ENCODE measurements around the gene RNF214. TPM values are rescaled to one million over a fixed set of nuclear protein-coding genes. Genes with fewer than 3 reads are reported as not detected.
"Not testable (repeated sequence)": the region's sequence is repeated elsewhere in the genome, so short reads cannot be mapped to it uniquely, and the experiment has no call there.

The RNF214 gene
- total RNA-seq, 1 experiment from 2014 or later: 28.1 TPM

GRCh38 chr11:117258576-117258975 lies 26.1 kb downstream of the RNF214 start:
- H4K20me1 ChIP-seq (ENCODE audit: insufficient read depth): no peaks in the 10 kb centered on the region
- H3F3A ChIP-seq (ENCODE audit: insufficient read depth, low read depth): no peaks in the 10 kb centered on the region
- no peak for DNase-seq
- POLR2A ChIA-PET (ENCODE audit: unreplicated experiment): no interaction called here
- intact Hi-C loops (cut with micrococcal nuclease; ENCODE audit: unreplicated experiment): no loop called here
- BruUV-seq (replicated peaks): no TSS peak
- H3K79me2 ChIP-seq (ENCODE audit: low read depth): no peaks in the 10 kb centered on the region
- no peak overlapping the region for H3K27ac ChIP-seq
- H3K4me1 ChIP-seq (replicated peaks; ENCODE audit: insufficient read depth): no peaks in the 10 kb centered on the region
- CTCF ChIA-PET: no interaction called here
- no peaks in the 10 kb centered on the region for H3K27me3 ChIP-seq (ENCODE audit: insufficient read depth, low read depth)
- H3K9me2 ChIP-seq (ENCODE audit: insufficient read depth): no peaks in the 10 kb centered on the region
- H2AFZ ChIP-seq: no peak overlapping the region
- 0 out of 2 replicates have a peak, but pooled peaks cover 8% of the 10 kb centered on the region for H3K36me3 ChIP-seq (ENCODE audit: low read depth)
- H3K4me2 ChIP-seq: no peak overlapping the region
- TF ChIP-seq, protein P1, sequence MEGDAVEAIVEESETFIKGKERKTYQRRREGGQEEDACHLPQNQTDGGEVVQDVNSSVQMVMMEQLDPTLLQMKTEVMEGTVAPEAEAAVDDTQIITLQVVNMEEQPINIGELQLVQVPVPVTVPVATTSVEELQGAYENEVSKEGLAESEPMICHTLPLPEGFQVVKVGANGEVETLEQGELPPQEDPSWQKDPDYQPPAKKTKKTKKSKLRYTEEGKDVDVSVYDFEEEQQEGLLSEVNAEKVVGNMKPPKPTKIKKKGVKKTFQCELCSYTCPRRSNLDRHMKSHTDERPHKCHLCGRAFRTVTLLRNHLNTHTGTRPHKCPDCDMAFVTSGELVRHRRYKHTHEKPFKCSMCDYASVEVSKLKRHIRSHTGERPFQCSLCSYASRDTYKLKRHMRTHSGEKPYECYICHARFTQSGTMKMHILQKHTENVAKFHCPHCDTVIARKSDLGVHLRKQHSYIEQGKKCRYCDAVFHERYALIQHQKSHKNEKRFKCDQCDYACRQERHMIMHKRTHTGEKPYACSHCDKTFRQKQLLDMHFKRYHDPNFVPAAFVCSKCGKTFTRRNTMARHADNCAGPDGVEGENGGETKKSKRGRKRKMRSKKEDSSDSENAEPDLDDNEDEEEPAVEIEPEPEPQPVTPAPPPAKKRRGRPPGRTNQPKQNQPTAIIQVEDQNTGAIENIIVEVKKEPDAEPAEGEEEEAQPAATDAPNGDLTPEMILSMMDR (conservative IDR thresholded peaks at IDR 0.05): no peak
- no peak for TF ChIP-seq EZH2 (IDR thresholded peaks at IDR 0.05; ENCODE audit: low read depth)
- no peak overlapping the region for H3K4me3 ChIP-seq
- H3K9me3 ChIP-seq (ENCODE audit: insufficient read depth, low read depth): no peaks in the 10 kb centered on the region

DNA sequence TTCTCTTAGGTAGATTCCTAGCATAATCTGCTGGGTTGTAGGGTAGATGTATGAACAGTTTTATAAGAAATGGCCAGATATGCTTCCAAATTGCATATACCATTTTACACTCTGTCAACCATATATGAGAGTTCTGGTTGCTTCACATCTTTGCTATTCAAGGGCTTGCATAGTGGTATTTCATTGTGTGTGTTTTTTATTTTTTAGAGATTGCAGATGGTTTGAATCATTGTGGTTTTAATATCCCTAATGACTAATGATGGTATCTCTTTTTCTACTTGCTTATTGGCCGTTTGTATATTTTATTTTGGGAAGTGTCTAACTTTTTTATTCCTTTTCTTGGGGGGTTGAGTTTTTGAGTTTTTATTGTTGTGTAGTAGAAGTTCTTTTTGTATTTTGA lies 26.9 kb downstream of the RNF214 start:
- Histone ChIP-seq H3K9me3 (ENCODE audit: insufficient read depth, low read depth) (no peaks in the 10 kb centered on the region), H3K4me2 (no peak overlapping the region), H3K36me3 (ENCODE audit: low read depth) (0 out of 2 replicates have a peak, but pooled peaks cover 8% of the 10 kb centered on the region), H3F3A (ENCODE audit: insufficient read depth, low read depth) (no peaks in the 10 kb centered on the region), H3K4me3 (no peak overlapping the region), H3K27ac (no peak overlapping the region), H3K9me2 (ENCODE audit: insufficient read depth) (no peaks in the 10 kb centered on the region), H3K79me2 (ENCODE audit: low read depth) (no peaks in the 10 kb centered on the region), H2AFZ (no peak overlapping the region), H3K4me1 (replicated peaks; ENCODE audit: insufficient read depth) (no peaks in the 10 kb centered on the region), H4K20me1 (ENCODE audit: insufficient read depth) (no peaks in the 10 kb centered on the region), H3K27me3 (ENCODE audit: insufficient read depth, low read depth) (no peaks in the 10 kb centered on the region)
- DNase-seq: no peak
- TF ChIP-seq, protein P1 (conservative IDR thresholded peaks at IDR 0.05): no peak
- TF ChIP-seq EZH2 (IDR thresholded peaks at IDR 0.05; ENCODE audit: low read depth): no peak
- ChIA-PET POLR2A (ENCODE audit: unreplicated experiment) (no interaction called here), CTCF (no interaction called here)
- intact Hi-C loops (cut with micrococcal nuclease; ENCODE audit: unreplicated experiment): no loop called here
- BruUV-seq (replicated peaks): no TSS peak

GRCh38 chr11:117264624-117265323 lies 32.3 kb downstream of the RNF214 start:
- H4K20me1 ChIP-seq (ENCODE audit: insufficient read depth); H3K36me3 ChIP-seq (ENCODE audit: low read depth); H3K27ac ChIP-seq; BruUV-seq (replicated peaks); DNase-seq; intact Hi-C loops (cut with micrococcal nuclease; ENCODE audit: unreplicated experiment); H3K9me3 ChIP-seq (ENCODE audit: insufficient read depth, low read depth); H3K4me2 ChIP-seq; H3K79me2 ChIP-seq (ENCODE audit: low read depth); H3K4me1 ChIP-seq (replicated peaks; ENCODE audit: insufficient read depth); H3K9me2 ChIP-seq (ENCODE audit: insufficient read depth); H3F3A ChIP-seq (ENCODE audit: insufficient read depth, low read depth); H3K4me3 ChIP-seq; H2AFZ ChIP-seq; CTCF ChIA-PET; H3K27me3 ChIP-seq (ENCODE audit: insufficient read depth, low read depth); POLR2A ChIA-PET (ENCODE audit: unreplicated experiment): not testable (repeated sequence)

GRCh38 chr11:117265745-117266144 lies 33.3 kb downstream of the RNF214 start:
- intact Hi-C loops (cut with micrococcal nuclease; ENCODE audit: unreplicated experiment): no loop called here
- H2AFZ ChIP-seq: no peak overlapping the region
- no peaks in the 10 kb centered on the region for H3F3A ChIP-seq (ENCODE audit: insufficient read depth, low read depth)
- H3K4me1 ChIP-seq (replicated peaks; ENCODE audit: insufficient read depth): no peaks in the 10 kb centered on the region
- H3K27me3 ChIP-seq (ENCODE audit: insufficient read depth, low read depth): no peaks in the 10 kb centered on the region
- no peaks in the 10 kb centered on the region for H3K79me2 ChIP-seq (ENCODE audit: low read depth)
- POLR2A ChIA-PET (ENCODE audit: unreplicated experiment): no interaction called here
- H3K9me2 ChIP-seq (ENCODE audit: insufficient read depth): no peaks in the 10 kb centered on the region
- BruUV-seq (replicated peaks): no TSS peak
- no peaks in the 10 kb centered on the region for H4K20me1 ChIP-seq (ENCODE audit: insufficient read depth)
- H3K4me3 ChIP-seq: no peak overlapping the region
- CTCF ChIA-PET: no interaction called here
- H3K9me3 ChIP-seq (ENCODE audit: insufficient read depth, low read depth): no peaks in the 10 kb centered on the region
- H3K36me3 ChIP-seq (ENCODE audit: low read depth): 0 out of 2 replicates have a peak, but pooled peaks cover 4% of the 10 kb centered on the region
- no peak overlapping the region for H3K4me2 ChIP-seq
- no peak for DNase-seq
- TF ChIP-seq EZH2 (IDR thresholded peaks at IDR 0.05; ENCODE audit: low read depth): no peak
- TF ChIP-seq, protein P1 (conservative IDR thresholded peaks at IDR 0.05): no peak
- no peak overlapping the region for H3K27ac ChIP-seq
